Measurements from ENCODE around the gene MMP14.
"Not testable (repeated sequence)": the region's sequence is repeated elsewhere in the genome, so short reads cannot be mapped to it uniquely, and the experiment has no call there.

MMP14 gene

GRCh38 chr14:22803687-22803974, 32.8 kb upstream of the MMP14 start:
- no peak for DNase-seq (ENCODE audit: low spot score)
- Mint-ChIP-seq H3K27me3 (ENCODE audit: low read depth) (peaks cover 28% of the 10 kb centered on the region), H3K4me1 (ENCODE audit: low read depth) (peaks cover 3% of the 10 kb centered on the region), H3K27ac (no peak overlapping the region), H3K36me3 (ENCODE audit: low read depth) (no peaks in the 10 kb centered on the region), H3K4me3 (no peak overlapping the region), H3K9me3 (no peaks in the 10 kb centered on the region)

DNA sequence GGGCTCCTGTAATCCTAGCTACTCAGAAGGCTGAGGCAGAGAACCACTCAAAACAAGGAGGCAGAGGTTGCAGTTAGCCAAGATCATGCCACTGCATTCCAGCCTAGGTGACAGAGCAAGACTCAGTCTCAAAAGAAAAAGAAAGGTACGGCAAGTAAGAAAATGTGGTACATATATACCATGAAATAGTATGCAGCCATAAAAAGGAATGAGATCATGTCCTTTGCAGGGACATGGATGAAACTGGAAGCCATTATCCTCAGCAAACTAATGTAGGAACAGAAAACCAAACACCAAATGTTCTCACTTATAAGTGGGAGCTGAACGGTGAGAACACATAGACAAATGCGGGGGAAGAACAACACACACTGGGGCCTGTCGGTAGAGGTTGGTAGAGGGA, 31.1 kb upstream of the MMP14 start:
- H3K4me1 Mint-ChIP-seq (ENCODE audit: low read depth); H3K27ac Mint-ChIP-seq; H3K9me3 Mint-ChIP-seq; H3K36me3 Mint-ChIP-seq (ENCODE audit: low read depth); H3K4me3 Mint-ChIP-seq; DNase-seq (ENCODE audit: low spot score): not testable (repeated sequence)
- H3K27me3 Mint-ChIP-seq (ENCODE audit: low read depth): peaks cover 22% of the 10 kb centered on the region

GRCh38 chr14:22807432-22808087, 28.8 kb upstream of the MMP14 start:
- no peak overlapping the region for H3K27ac Mint-ChIP-seq
- H3K4me3 Mint-ChIP-seq: no peak overlapping the region
- DNase-seq (ENCODE audit: low spot score): no peak
- H3K27me3 Mint-ChIP-seq (ENCODE audit: low read depth): peaks cover 18% of the 10 kb centered on the region
- H3K36me3 Mint-ChIP-seq (ENCODE audit: low read depth): no peaks in the 10 kb centered on the region
- H3K9me3 Mint-ChIP-seq: no peaks in the 10 kb centered on the region
- H3K4me1 Mint-ChIP-seq (ENCODE audit: low read depth): peaks cover 4% of the 10 kb centered on the region

GRCh38 chr14:22808388-22809209, 27.8 kb upstream of the MMP14 start:
- H3K36me3 Mint-ChIP-seq (ENCODE audit: low read depth): no peaks in the 10 kb centered on the region
- no peak for DNase-seq (ENCODE audit: low spot score)
- H3K4me1 Mint-ChIP-seq (ENCODE audit: low read depth): peaks cover 3% of the 10 kb centered on the region
- no peaks in the 10 kb centered on the region for H3K9me3 Mint-ChIP-seq
- H3K27ac Mint-ChIP-seq: no peak overlapping the region
- no peak overlapping the region for H3K4me3 Mint-ChIP-seq
- peaks cover 11% of the 10 kb centered on the region for H3K27me3 Mint-ChIP-seq (ENCODE audit: low read depth)

DNA sequence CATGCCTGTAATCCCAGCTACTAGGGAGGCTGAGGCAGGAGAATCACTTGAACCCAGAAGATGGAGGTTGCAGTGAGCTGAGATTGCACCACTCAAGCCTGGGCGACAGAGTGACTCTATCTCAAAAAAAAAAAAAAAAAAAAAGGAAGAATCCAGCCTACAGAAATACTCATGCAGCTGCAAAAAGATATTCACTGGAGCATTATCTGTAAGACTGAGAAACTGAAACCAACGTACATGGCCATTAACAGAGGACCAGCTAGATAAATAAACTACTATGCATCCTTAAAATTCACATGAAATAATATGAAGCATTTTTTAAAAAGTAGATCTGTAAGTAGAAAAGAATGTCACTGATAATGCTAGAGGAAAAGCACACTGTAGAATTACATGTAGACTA, 24.7 kb upstream of the MMP14 start:
- Mint-ChIP-seq H3K36me3 (ENCODE audit: low read depth) (no peaks in the 10 kb centered on the region), H3K4me1 (ENCODE audit: low read depth) (peaks cover 6% of the 10 kb centered on the region), H3K27me3 (ENCODE audit: low read depth) (peaks cover 6% of the 10 kb centered on the region), H3K27ac (no peak overlapping the region), H3K9me3 (no peaks in the 10 kb centered on the region), H3K4me3 (no peak overlapping the region)
- DNase-seq (ENCODE audit: low spot score): no peak

GRCh38 chr14:22812744-22813143, 23.6 kb upstream of the MMP14 start:
- no peaks in the 10 kb centered on the region for H3K36me3 Mint-ChIP-seq (ENCODE audit: low read depth)
- no peak overlapping the region for H3K27ac Mint-ChIP-seq
- H3K4me1 Mint-ChIP-seq (ENCODE audit: low read depth): peaks cover 6% of the 10 kb centered on the region
- H3K9me3 Mint-ChIP-seq: no peaks in the 10 kb centered on the region
- H3K4me3 Mint-ChIP-seq: no peak overlapping the region
- no peak for DNase-seq (ENCODE audit: low spot score)
- H3K27me3 Mint-ChIP-seq (ENCODE audit: low read depth): peaks cover 6% of the 10 kb centered on the region

GRCh38 chr14:22813145-22813544, 23.2 kb upstream of the MMP14 start:
- Mint-ChIP-seq H3K4me3 (no peak overlapping the region), H3K36me3 (ENCODE audit: low read depth) (no peaks in the 10 kb centered on the region), H3K27me3 (ENCODE audit: low read depth) (peaks cover 4% of the 10 kb centered on the region), H3K27ac (no peak overlapping the region), H3K9me3 (no peaks in the 10 kb centered on the region), H3K4me1 (ENCODE audit: low read depth) (peaks cover 6% of the 10 kb centered on the region)
- no peak for DNase-seq (ENCODE audit: low spot score)

GRCh38 chr14:22814373-22814772, 22.0 kb upstream of the MMP14 start:
- H3K27ac Mint-ChIP-seq: no peak overlapping the region
- DNase-seq (ENCODE audit: low spot score): no peak
- H3K36me3 Mint-ChIP-seq (ENCODE audit: low read depth): no peaks in the 10 kb centered on the region
- no peaks in the 10 kb centered on the region for H3K9me3 Mint-ChIP-seq
- H3K4me1 Mint-ChIP-seq (ENCODE audit: low read depth): peaks cover 11% of the 10 kb centered on the region
- H3K27me3 Mint-ChIP-seq (ENCODE audit: low read depth): peaks cover 3% of the 10 kb centered on the region
- H3K4me3 Mint-ChIP-seq: no peak overlapping the region

- DNase-seq (ENCODE audit: low spot score): no peak
- H3K4me1 Mint-ChIP-seq (ENCODE audit: low read depth): peaks cover 18% of the 10 kb centered on the region
- no peak within 1 kb of the TSS for H3K27ac Mint-ChIP-seq
- peaks cover 6% of the 10 kb centered on the region for H3K27me3 Mint-ChIP-seq (ENCODE audit: low read depth)
- H3K9me3 Mint-ChIP-seq: no peaks in the 10 kb centered on the region
- H3K36me3 Mint-ChIP-seq (ENCODE audit: low read depth): no peaks in the 10 kb centered on the region
- no peak within 1 kb of the TSS for H3K4me3 Mint-ChIP-seq
Observed at GRCh38 chr14:22814941-22815713, 21.3 kb upstream of the MMP14 start, which contains the start of gene SLC7A7. SLC7A7 (minus strand) TSS chr14:22815435; CDS start chr14:22813398, 2,037 bp downstream.

DNA sequence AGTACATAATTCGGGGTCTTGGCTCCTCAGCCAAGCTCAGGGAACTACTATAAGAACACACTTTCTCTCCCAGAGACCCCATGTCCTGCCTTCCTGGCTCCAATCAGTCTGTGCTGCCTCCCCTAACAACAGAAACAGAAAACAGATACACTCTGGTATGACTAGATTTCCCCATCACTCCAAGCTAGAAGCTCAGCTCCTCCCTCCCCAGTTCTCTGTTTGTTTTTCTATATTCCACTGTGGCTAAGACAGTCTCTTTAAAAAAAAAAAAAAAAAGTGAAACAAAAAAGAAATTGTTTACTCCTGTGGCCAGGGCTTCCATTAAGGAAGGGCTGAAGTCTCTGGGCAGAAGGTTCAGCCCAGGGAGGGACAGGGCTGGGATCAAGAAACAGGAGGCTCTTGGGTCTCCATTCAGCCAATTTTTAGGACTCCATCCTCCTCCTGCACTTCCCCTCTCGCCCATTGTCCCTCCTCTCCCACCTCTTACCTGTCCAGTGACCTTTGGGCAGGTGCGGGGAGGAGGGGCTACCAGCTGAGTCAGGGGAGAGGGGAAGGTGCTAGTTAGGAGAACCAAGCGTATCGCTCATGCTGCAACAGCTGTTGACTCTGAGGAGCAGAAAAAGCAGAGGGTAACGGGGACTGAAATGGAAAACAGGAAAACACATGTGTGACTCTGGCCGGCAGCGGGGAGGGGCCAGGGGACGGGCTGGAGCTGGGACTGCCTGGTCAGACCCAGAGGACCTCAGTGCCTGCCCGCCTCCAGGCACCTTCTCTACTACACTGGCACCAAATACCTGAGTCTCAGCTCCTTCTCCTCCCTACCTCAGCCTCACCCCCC, 17.0 kb upstream of the MMP14 start:
- no peak for DNase-seq (ENCODE audit: low spot score)
- Mint-ChIP-seq H3K36me3 (ENCODE audit: low read depth) (no peaks in the 10 kb centered on the region), H3K27ac (peak overlapping the region; percentile 21), H3K4me3 (no peak overlapping the region), H3K4me1 (ENCODE audit: low read depth) (peaks cover 26% of the 10 kb centered on the region), H3K9me3 (no peaks in the 10 kb centered on the region), H3K27me3 (ENCODE audit: low read depth) (peaks cover 11% of the 10 kb centered on the region)

DNA sequence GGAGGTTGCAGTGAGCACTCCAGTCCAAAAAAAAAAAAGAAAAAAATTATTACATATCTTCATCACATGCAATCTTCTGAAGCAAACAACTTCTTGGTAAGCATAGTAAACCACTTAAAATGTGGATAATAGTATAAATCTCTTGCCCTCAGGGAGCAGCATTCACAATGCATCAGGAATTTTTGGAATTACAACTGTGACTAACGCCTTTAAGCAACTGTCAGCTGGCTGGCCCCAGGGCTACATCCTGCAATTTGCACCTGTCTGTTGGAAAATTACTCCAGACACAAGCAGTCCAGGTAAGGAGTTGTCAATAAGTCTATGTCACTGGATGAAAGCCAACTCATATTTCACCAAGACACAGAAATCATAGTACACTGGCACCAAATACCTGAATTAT, 15.7 kb upstream of the MMP14 start:
- peaks cover 11% of the 10 kb centered on the region for H3K27me3 Mint-ChIP-seq (ENCODE audit: low read depth)
- no peaks in the 10 kb centered on the region for H3K9me3 Mint-ChIP-seq
- H3K4me1 Mint-ChIP-seq (ENCODE audit: low read depth): peaks cover 34% of the 10 kb centered on the region
- DNase-seq (ENCODE audit: low spot score): no peak
- H3K4me3 Mint-ChIP-seq: no peak overlapping the region
- no peak overlapping the region for H3K27ac Mint-ChIP-seq
- H3K36me3 Mint-ChIP-seq (ENCODE audit: low read depth): no peaks in the 10 kb centered on the region

DNA sequence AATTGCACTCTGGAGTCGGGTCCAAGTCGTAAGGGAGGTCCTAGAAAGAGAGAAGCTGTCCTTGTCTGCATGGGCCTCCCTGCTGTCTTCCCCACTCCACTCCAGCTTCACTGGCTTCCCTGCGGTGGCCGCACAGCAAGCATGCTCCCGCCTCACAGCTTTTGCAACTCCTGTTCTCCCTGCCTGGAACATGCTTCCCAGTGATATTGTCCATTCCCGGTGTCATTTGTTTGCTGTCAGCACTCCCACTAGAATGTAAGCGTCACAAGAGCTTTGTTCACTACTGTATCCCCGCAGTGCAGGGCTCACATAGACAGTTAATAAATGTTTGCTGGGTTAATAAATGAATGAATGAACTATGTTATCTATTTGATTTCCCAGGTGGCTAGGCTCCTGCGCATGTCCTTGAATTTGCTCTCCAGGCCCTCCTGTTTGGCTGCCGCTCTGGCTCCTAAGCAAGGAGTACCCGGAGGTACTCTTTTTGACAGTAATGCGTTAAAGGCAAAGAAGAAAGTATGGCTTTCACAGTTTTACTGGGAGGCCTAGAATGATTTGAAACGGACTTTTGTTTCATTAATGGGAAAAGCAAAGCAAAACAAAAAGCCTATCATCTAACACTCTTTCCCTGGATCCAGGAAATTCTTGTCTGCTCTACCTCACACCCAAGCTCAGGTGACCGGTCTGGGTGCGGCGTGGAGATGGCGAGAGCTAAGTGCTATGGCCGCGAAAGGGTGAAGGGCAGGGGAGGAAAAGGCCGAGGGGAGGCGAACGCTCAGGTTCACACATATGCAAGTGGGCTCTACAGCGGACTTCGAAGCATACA, 15.0 kb upstream of the MMP14 start:
- H3K27me3 Mint-ChIP-seq (ENCODE audit: low read depth): peaks cover 11% of the 10 kb centered on the region
- H3K4me1 Mint-ChIP-seq (ENCODE audit: low read depth): peaks cover 33% of the 10 kb centered on the region
- no peak for DNase-seq (ENCODE audit: low spot score)
- no peaks in the 10 kb centered on the region for H3K36me3 Mint-ChIP-seq (ENCODE audit: low read depth)
- H3K4me3 Mint-ChIP-seq: no peak overlapping the region
- no peak overlapping the region for H3K27ac Mint-ChIP-seq
- H3K9me3 Mint-ChIP-seq: no peaks in the 10 kb centered on the region

GRCh38 chr14:22822016-22822570, 14.3 kb upstream of the MMP14 start:
- no peak overlapping the region for H3K4me3 Mint-ChIP-seq
- H3K27me3 Mint-ChIP-seq (ENCODE audit: low read depth): peaks cover 11% of the 10 kb centered on the region
- H3K36me3 Mint-ChIP-seq (ENCODE audit: low read depth): no peaks in the 10 kb centered on the region
- DNase-seq (ENCODE audit: low spot score): no peak
- H3K9me3 Mint-ChIP-seq: no peaks in the 10 kb centered on the region
- H3K4me1 Mint-ChIP-seq (ENCODE audit: low read depth): peaks cover 33% of the 10 kb centered on the region
- no peak overlapping the region for H3K27ac Mint-ChIP-seq

Measured in T-helper 2 cell treated with Interferon-gamma antibody and Interleukin-4, amounts not matched to agents 5 μg/mL and 100 μg/mL, for 36 hours (primary cell).